Astrocyte (in vitro differentiated cells and primary cell): ENCODE results near the gene C1QL2. TPM values are rescaled to one million over a fixed set of nuclear protein-coding genes. Genes with fewer than 3 reads are reported as not detected.

Source experiments
- DNase-seq: peaks from one replicate; pipeline ENCODE4 v3.0.0-alpha.2; 2010; ENCODE audit warnings: low read depth
- FAIRE-seq: peaks from 2 replicates; lab custom pipeline; 2011; peaks lifted over from hg19 to GRCh38; lab: Jason Lieb, UNC
- H2AFZ ChIP-seq: 2 replicates; pipeline ENCODE4 v1.6.0; 2012; ENCODE audit warnings: low read depth, low read length, inconsistent platforms
- H3K27ac ChIP-seq: 2 replicates; pipeline ENCODE4 v1.5.1; 2011; ENCODE audit warnings: low read depth, low read length, inconsistent platforms
- H3K27me3 ChIP-seq: 2 replicates; pipeline ENCODE4 v1.6.0; 2011; ENCODE audit warnings: low read length, inconsistent platforms; ENCODE audit not compliant: insufficient read depth
- H3K36me3 ChIP-seq: 2 replicates; pipeline ENCODE4 v1.5.1; 2011; ENCODE audit warnings: low read length, inconsistent platforms; ENCODE audit not compliant: insufficient read depth
- H3K4me1 ChIP-seq: 2 replicates; pipeline ENCODE4 v1.5.1; 2011; ENCODE audit warnings: low read length, inconsistent platforms; ENCODE audit not compliant: insufficient read depth
- H3K4me2 ChIP-seq: 2 replicates; pipeline ENCODE4 v1.6.0; 2012; ENCODE audit warnings: low read length, inconsistent platforms
- H3K4me3 ChIP-seq: 2 replicates; pipeline ENCODE4 v1.5.1; 2011; ENCODE audit warnings: low read depth, mild to moderate bottlenecking, low read length, inconsistent platforms; ENCODE audit not compliant: insufficient read depth
- H3K79me2 ChIP-seq: 2 replicates; pipeline ENCODE4 v1.6.0; 2012; ENCODE audit warnings: mild to moderate bottlenecking, low read length, inconsistent platforms; ENCODE audit not compliant: insufficient read depth
- H3K9ac ChIP-seq: 2 replicates; pipeline ENCODE4 v1.6.0; 2012; ENCODE audit warnings: mild to moderate bottlenecking, low read length, inconsistent platforms
- H3K9me3 ChIP-seq: 2 replicates; pipeline ENCODE4 v1.5.1; 2012; ENCODE audit warnings: low read depth, mild to moderate bottlenecking, low read length, inconsistent platforms; ENCODE audit not compliant: insufficient read depth
- H4K20me1 ChIP-seq: 2 replicates; pipeline ENCODE4 v1.6.0; 2012; ENCODE audit warnings: low read length, inconsistent platforms; ENCODE audit not compliant: insufficient read depth
- H3K27ac Mint-ChIP-seq: one replicate; pipeline ENCODE4 v1.8.0; 2021; ENCODE audit warnings: mild to moderate bottlenecking, mixed read lengths; ENCODE audit not compliant: unreplicated experiment
- H3K27me3 Mint-ChIP-seq: one replicate; pipeline ENCODE4 v1.8.0; 2021; ENCODE audit warnings: low read depth, mixed read lengths; ENCODE audit not compliant: unreplicated experiment
- H3K36me3 Mint-ChIP-seq: one replicate; pipeline ENCODE4 v1.8.0; 2021; ENCODE audit warnings: low read depth, mixed read lengths; ENCODE audit not compliant: unreplicated experiment
- H3K4me1 Mint-ChIP-seq: one replicate; pipeline ENCODE4 v1.8.0; 2021; ENCODE audit warnings: low read depth, mixed read lengths; ENCODE audit not compliant: unreplicated experiment
- H3K4me3 Mint-ChIP-seq: one replicate; pipeline ENCODE4 v1.8.0; 2021; ENCODE audit warnings: mild to moderate bottlenecking, moderate library complexity, mixed read lengths; ENCODE audit not compliant: unreplicated experiment
- H3K9me3 Mint-ChIP-seq: one replicate; pipeline ENCODE4 v1.8.0; 2021; ENCODE audit warnings: mild to moderate bottlenecking, mixed read lengths; ENCODE audit not compliant: unreplicated experiment
- EZH2 ChIP-seq: IDR thresholded peaks from 2 replicates; pipeline ENCODE4 v1.6.1; 2012; ENCODE audit warnings: mild to moderate bottlenecking, low read length, inconsistent platforms; ENCODE audit not compliant: insufficient read depth
- total RNA-seq: library from RNA; stranded (reverse); gene quantifications from 2 replicates; pipeline ENCODE4 v1.2.1, GENCODE V29; 2021
- TF ChIP-seq, protein P1 (sequence below): IDR thresholded peaks from 2 replicates; pipeline ENCODE4 v1.5.1; 2011; ENCODE audit warnings: low read depth, mild to moderate bottlenecking, inconsistent platforms, low read length, moderate library complexity; ENCODE audit not compliant: insufficient read depth

Gene C1QL2
- total RNA-seq, 1 donor from 2014 or later = 0.20 TPM

DNA sequence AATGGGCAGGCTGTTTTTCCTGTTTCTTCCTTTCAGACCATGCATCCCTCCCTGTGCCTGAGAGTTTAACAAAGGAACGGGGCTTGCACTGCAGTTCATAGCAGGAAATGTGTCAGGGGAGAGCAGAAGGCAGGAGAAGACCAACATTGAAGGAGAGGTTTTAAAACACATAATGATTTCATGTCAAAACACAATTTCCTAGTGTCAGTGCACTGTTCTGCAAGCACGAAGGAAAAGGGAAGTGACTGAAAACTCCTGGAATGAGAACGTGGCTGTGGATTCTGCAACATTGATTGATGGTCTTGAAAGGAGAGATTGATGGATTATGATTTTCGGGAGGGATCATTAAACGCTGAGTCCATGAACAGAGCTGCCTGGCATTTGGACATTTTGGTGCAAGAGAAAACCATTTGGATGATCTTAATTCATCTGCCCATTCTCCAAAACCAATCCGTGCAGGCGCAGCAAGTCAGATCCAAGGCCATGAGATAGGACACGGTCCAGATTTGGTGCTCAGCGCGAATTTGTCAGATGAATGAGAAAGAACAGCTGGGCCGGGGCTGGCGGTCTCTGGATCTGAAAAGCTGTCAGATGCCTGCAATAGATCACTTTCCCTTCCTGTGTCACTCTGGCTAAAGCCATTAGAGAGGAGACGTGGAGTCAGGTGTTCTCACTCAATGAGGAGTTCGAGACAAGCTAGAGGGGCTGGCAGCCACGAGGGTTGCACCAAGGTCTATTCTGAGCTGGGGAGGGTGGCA, 38.4 kb downstream of the C1QL2 start:
- DNase-seq (no peak), FAIRE-seq (no peak)
- no peak overlapping the region for H2AFZ ChIP-seq
- H3K4me3 ChIP-seq = no peak overlapping the region
- H3K27ac Mint-ChIP-seq = no peak overlapping the region
- no peaks in the 10 kb centered on the region for H3K36me3 Mint-ChIP-seq
- H3K36me3 ChIP-seq = no peaks in the 10 kb centered on the region
- peaks cover 2% of the 10 kb centered on the region for H3K9me3 Mint-ChIP-seq
- no peaks in the 10 kb centered on the region for H3K4me1 ChIP-seq
- no peaks in the 10 kb centered on the region for H3K4me1 Mint-ChIP-seq
- H3K27me3 ChIP-seq = no peaks in the 10 kb centered on the region
- TF ChIP-seq, protein P1, sequence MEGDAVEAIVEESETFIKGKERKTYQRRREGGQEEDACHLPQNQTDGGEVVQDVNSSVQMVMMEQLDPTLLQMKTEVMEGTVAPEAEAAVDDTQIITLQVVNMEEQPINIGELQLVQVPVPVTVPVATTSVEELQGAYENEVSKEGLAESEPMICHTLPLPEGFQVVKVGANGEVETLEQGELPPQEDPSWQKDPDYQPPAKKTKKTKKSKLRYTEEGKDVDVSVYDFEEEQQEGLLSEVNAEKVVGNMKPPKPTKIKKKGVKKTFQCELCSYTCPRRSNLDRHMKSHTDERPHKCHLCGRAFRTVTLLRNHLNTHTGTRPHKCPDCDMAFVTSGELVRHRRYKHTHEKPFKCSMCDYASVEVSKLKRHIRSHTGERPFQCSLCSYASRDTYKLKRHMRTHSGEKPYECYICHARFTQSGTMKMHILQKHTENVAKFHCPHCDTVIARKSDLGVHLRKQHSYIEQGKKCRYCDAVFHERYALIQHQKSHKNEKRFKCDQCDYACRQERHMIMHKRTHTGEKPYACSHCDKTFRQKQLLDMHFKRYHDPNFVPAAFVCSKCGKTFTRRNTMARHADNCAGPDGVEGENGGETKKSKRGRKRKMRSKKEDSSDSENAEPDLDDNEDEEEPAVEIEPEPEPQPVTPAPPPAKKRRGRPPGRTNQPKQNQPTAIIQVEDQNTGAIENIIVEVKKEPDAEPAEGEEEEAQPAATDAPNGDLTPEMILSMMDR = no peak
- TF ChIP-seq EZH2 = no peak
- H3K9me3 ChIP-seq = no peaks in the 10 kb centered on the region
- H3K4me2 ChIP-seq = no peak overlapping the region
- no peaks in the 10 kb centered on the region for H3K79me2 ChIP-seq
- H3K9ac ChIP-seq = no peak overlapping the region
- no peak overlapping the region for H3K4me3 Mint-ChIP-seq
- peaks cover 93% of the 10 kb centered on the region for H3K27me3 Mint-ChIP-seq
- H4K20me1 ChIP-seq = no peaks in the 10 kb centered on the region
- no peak overlapping the region for H3K27ac ChIP-seq

DNA sequence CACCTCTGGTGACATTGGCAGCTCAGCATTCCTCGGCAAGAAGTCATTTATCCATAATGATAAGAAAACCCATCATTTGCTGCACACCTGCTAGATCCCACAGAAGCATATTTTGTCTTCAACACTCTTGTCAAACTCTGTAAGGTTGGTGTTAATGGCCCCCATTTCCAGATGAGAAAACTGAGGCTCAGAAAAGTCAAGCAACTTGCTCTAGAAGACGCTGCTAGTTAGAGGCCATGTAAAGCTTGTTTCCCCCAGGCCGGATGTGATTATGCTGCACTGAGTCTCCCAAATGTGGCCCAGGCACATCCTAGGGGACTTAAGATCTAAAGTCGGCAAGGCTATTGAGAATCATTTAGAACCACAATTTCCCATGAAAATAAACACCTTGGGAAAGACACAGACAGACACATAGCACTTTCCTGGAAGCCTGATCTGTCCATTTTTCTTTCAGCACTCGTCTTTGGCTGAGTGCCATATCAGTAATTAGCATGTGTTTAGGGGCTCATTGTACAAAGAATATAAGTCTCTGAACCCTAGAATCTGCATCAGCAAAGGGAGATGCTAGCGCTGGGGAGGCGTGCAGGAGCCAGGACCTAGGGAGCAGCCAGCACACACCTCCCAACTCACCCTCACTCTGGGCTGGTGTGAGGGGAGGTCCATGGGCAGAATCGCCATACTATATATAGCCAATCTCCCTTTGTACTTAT, 39.3 kb downstream of the C1QL2 start:
- Histone ChIP-seq H3K9me3 (no peaks in the 10 kb centered on the region), H2AFZ (no peak overlapping the region), H3K36me3 (no peaks in the 10 kb centered on the region), H3K4me1 (no peaks in the 10 kb centered on the region), H3K79me2 (no peaks in the 10 kb centered on the region), H4K20me1 (no peaks in the 10 kb centered on the region), H3K27ac (no peak overlapping the region), H3K9ac (no peak overlapping the region), H3K4me3 (no peak overlapping the region), H3K4me2 (no peak overlapping the region), H3K27me3 (no peaks in the 10 kb centered on the region)
- Mint-ChIP-seq H3K27me3 (peaks cover 89% of the 10 kb centered on the region), H3K27ac (no peak overlapping the region), H3K4me1 (no peaks in the 10 kb centered on the region), H3K4me3 (no peak overlapping the region), H3K36me3 (no peaks in the 10 kb centered on the region), H3K9me3 (peaks cover 2% of the 10 kb centered on the region)
- DNase-seq (no peak), FAIRE-seq (no peak)
- TF ChIP-seq, protein P1 = no peak
- TF ChIP-seq EZH2 = no peak
